Lung (tissue), 12 donors: ENCODE results near the gene SLC39A13. TPM values are rescaled to one million over a fixed set of nuclear protein-coding genes. Genes with fewer than 3 reads are reported as not detected.
A peak's percentile ranks its signal among the peaks of the same experiment; 100 is the strongest.

Experiments
- ATAC-seq: fragments of 200-7000 bp; cut with Tn5 transposase; one replicate; pipeline ENCODE4 v1.9.1; 2020; ENCODE audit warnings: moderate number of reproducible peaks; ENCODE audit not compliant: insufficient read depth, low FRiP score
- DNase-seq, 3 donors: peaks; one replicate each; pipeline ENCODE4 v3.0.0-alpha.2; 2013 to 2017
- H3K27ac ChIP-seq, 2 donors: one replicate each; pipeline ENCODE4 v1.5.1; 2013; ENCODE audit warnings: mild to moderate bottlenecking in 2 of 2, moderate library complexity in 2 of 2, control low read depth in 1 of 2, inconsistent platforms in 1 of 2, low read depth in 1 of 2, low read length in 1 of 2
- H3K27me3 ChIP-seq, 3 donors: one replicate each; pipeline ENCODE4 v1.5.1; 2013; ENCODE audit warnings: low read length in 2 of 3; ENCODE audit not compliant: control insufficient read depth in 3 of 3, insufficient read depth in 3 of 3
- H3K36me3 ChIP-seq, 4 donors: one replicate each; pipeline ENCODE4 v1.5.1; 2013; ENCODE audit warnings: low read length in 4 of 4, mild to moderate bottlenecking in 1 of 4, moderate library complexity in 1 of 4; ENCODE audit not compliant: control insufficient read depth in 4 of 4, insufficient read depth in 4 of 4
- H3K4me1 ChIP-seq, 5 donors: one replicate each; pipeline ENCODE4 v1.5.1; 2013; ENCODE audit warnings: low read length in 5 of 5, mild to moderate bottlenecking in 2 of 5, moderate library complexity in 1 of 5; ENCODE audit not compliant: control insufficient read depth in 5 of 5, insufficient read depth in 5 of 5
- H3K4me3 ChIP-seq: one replicate; pipeline ENCODE4 v1.5.1; 2013; ENCODE audit warnings: mild to moderate bottlenecking, control low read depth, moderate library complexity
- H3K9ac ChIP-seq, 2 donors: one replicate each; pipeline ENCODE4 v1.5.1; 2013; ENCODE audit warnings: low read length in 2 of 2, control low read depth in 1 of 2; ENCODE audit not compliant: insufficient read depth in 1 of 2
- H3K9me3 ChIP-seq, 4 donors: one replicate each; pipeline ENCODE4 v1.5.1; 2013; ENCODE audit warnings: low read length in 3 of 4, mild to moderate bottlenecking in 1 of 4, moderate library complexity in 1 of 4; ENCODE audit not compliant: control insufficient read depth in 4 of 4, insufficient read depth in 3 of 4
- WGBS, 2 donors: extraction: QIAGEN DNeasy Blood & Tissue Kit; methylation state at CpG; one replicate each; pipeline ENCODE4 v1.1.7; 2013; 5-methylcytosine and 5-hydroxymethylcytosine counted together
- polyA plus RNA-seq, 2 donors: library from polyadenylated mRNA; stranded (reverse); fragments of 200-250 nt; gene quantifications; one replicate each; pipeline ENCODE4 v1.2.1, GENCODE V29; 2013
- total RNA-seq, 2 donors: library from RNA; depleted of rRNA in 1 of 2; stranded (reverse); fragments of >200 nt in 1 of 2; gene quantifications; one replicate each; pipeline ENCODE4 v1.2.1, GENCODE V29; 2014 to 2021
- TF ChIP-seq, protein P1 (sequence below): IDR thresholded peaks from 2 replicates; pipeline ENCODE4 v1.5.1; 2012; ENCODE audit warnings: mild to moderate bottlenecking; ENCODE audit errors: control extremely low read depth, extremely low read depth
- donor health status: control.
- donor health status: control.
- donor health status: Bipolar disorder and iron deficiency.
- donor health status: healthy.
- donor health status: DM: yes; HTN: yes; CAD: no.

The SLC39A13 gene
- total and polyA plus RNA-seq, 4 donors, result 31.8 to 83.8 (median 74.8) TPM

DNA sequence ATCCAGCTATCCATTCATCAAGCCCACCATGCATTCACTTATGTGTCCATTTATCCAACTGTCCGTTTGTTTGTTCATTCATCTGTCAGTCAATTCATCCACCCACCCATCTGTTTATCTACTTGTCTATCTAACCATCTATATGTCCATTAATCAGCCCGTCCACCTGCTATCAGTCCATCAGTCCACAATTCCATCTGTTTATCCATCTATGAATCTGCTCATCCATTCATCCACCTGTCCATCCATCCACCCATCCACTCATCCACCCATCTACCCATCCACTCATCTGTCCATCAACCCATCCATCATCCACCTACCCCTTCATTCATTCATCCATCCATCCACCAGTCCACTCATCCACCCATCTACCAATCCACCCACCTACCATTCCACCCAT, 29.1 kb upstream of the SLC39A13 start:
- no peak overlapping the region for H3K9ac ChIP-seq
- TF ChIP-seq, protein P1, sequence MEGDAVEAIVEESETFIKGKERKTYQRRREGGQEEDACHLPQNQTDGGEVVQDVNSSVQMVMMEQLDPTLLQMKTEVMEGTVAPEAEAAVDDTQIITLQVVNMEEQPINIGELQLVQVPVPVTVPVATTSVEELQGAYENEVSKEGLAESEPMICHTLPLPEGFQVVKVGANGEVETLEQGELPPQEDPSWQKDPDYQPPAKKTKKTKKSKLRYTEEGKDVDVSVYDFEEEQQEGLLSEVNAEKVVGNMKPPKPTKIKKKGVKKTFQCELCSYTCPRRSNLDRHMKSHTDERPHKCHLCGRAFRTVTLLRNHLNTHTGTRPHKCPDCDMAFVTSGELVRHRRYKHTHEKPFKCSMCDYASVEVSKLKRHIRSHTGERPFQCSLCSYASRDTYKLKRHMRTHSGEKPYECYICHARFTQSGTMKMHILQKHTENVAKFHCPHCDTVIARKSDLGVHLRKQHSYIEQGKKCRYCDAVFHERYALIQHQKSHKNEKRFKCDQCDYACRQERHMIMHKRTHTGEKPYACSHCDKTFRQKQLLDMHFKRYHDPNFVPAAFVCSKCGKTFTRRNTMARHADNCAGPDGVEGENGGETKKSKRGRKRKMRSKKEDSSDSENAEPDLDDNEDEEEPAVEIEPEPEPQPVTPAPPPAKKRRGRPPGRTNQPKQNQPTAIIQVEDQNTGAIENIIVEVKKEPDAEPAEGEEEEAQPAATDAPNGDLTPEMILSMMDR, result no peak
- no peaks in the 10 kb centered on the region for H3K27me3 ChIP-seq
- H3K4me1 ChIP-seq, result peaks cover 0 to 2% (median 0%) of the 10 kb centered on the region in 5 donors
- 89 to 95% methylated on average over 2 of the region's 2 CpGs for WGBS, 2 donors
- H3K27ac ChIP-seq, result no peak overlapping the region
- H3K4me3 ChIP-seq, result no peak overlapping the region
- no peak for ATAC-seq
- H3K36me3 ChIP-seq, result no peaks in the 10 kb centered on the region
- no peak for DNase-seq
- H3K9me3 ChIP-seq, result no peaks in the 10 kb centered on the region

DNA sequence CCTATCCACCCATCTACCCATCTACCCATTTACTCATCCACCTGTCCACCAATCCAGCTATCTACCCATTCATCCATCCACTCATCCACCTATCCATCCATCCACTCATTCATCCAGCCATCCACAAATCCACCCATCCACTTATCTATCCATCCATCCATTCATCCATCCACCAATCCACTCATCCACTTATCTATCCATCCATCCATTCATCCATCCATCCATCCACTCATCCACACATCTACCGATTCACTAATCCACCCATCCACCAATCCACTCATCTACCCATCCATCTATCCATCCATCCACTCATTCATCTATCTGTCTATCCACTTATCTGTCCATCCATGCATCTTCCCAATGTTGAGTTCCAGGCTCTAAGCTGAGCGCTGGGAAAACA, 28.3 kb upstream of the SLC39A13 start:
- Histone ChIP-seq H3K4me1 (peaks cover 0 to 2% (median 0%) of the 10 kb centered on the region in 5 donors), H3K36me3 (no peaks in the 10 kb centered on the region), H3K9me3 (no peaks in the 10 kb centered on the region), H3K9ac (no peak overlapping the region), H3K4me3 (no peak overlapping the region), H3K27me3 (no peaks in the 10 kb centered on the region), H3K27ac (no peak overlapping the region)
- TF ChIP-seq, protein P1, result no peak
- 96 to 97% methylated on average over 2 of the region's 2 CpGs for WGBS, 2 donors
- DNase-seq, result no peak
- no peak for ATAC-seq

DNA sequence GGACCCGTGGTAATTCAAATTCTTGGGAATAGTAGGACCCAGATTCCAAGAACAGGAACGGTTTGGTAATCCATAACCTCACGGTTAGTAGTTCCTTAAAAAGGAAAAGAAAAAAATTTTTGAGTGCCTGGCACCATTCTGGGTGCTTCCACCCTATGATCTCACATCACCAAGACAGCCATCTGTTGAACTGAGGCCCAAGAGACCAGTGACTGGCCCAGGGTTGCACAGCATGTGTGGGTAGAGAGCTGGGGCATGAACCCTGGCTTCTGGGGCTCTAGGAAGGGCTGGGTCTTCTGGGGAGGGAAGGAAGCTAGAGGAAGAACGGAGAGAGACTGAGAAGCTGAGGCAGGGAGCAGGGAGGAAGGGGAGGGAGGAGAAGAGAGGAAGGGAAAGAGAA, 25.3 kb upstream of the SLC39A13 start:
- Histone ChIP-seq H3K27me3 (no peaks in the 10 kb centered on the region), H3K36me3 (no peaks in the 10 kb centered on the region), H3K4me1 (no peaks in the 10 kb centered on the region), H3K4me3 (no peak overlapping the region), H3K9me3 (no peaks in the 10 kb centered on the region), H3K27ac (no peak overlapping the region), H3K9ac (no peak overlapping the region)
- DNase-seq, result no peak
- ATAC-seq, result peak; percentile 35
- TF ChIP-seq, protein P1, result no peak
- whole genome bisulfite sequencing, 2 donors, result 44 to 49% methylated on average over 4 of the region's 4 CpGs

DNA sequence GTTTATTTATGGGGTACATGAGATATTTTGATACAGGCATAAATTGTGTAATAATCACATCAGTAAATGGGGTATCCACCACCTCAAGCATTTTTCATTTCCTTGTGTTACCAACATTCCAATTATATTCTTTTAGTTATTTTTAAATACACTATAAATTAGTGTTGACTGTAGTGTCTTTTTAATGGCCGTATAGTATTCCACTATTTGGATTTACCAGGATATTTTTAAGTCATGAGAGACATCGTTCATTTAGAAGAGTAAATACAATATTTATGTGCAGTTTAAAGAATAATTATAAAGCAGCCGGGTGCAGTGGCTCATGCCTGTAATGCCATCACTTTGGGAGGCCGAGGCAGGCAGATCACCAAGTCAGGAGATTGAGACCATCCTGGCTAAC, 23.9 kb upstream of the SLC39A13 start:
- H3K9ac ChIP-seq, result no peak overlapping the region
- H3K4me3 ChIP-seq, result no peak overlapping the region
- no peaks in the 10 kb centered on the region for H3K9me3 ChIP-seq
- H3K27me3 ChIP-seq, result no peaks in the 10 kb centered on the region
- no peak overlapping the region for H3K27ac ChIP-seq
- ATAC-seq, result no peak
- WGBS, 2 donors, result 97 to 99% methylated on average over 4 of the region's 4 CpGs
- no peaks in the 10 kb centered on the region for H3K36me3 ChIP-seq
- TF ChIP-seq, protein P1, result no peak
- H3K4me1 ChIP-seq, result no peaks in the 10 kb centered on the region
- no peak for DNase-seq
